Stimulated activated naive CD4-positive, alpha-beta T cell (primary cell): Measurements from ENCODE around the gene ZNF561.
"Not testable (repeated sequence)": the region's sequence is repeated elsewhere in the genome, so short reads cannot be mapped to it uniquely, and the experiment has no call there.

ENCODE experiments used
- DNase-seq, 6 experiments: peaks; one replicate each; lab custom pipeline; 2025; lab: John Stamatoyannopoulos, UW

Gene ZNF561

GRCh38 chr19:9621156-9622037 lies at the start of gene ZNF561:
TSS of gene ZNF561 (minus strand) at chr19:9621232. CDS start at chr19:9619456, 1,776 bp downstream.
- peak; percentile 81 to 94 (median 84) for DNase-seq

- no peak for DNase-seq
Measured at GRCh38 chr19:9668544-9668943, 47.5 kb upstream of the ZNF561 start.

- no peak for DNase-seq
Measured at GRCh38 chr19:9667898-9668297, 46.9 kb upstream of the ZNF561 start.

- no peak for DNase-seq
Measured at GRCh38 chr19:9658769-9659168, 37.7 kb upstream of the ZNF561 start.

- DNase-seq: not testable (repeated sequence)
Measured at GRCh38 chr19:9653066-9653555, 32.1 kb upstream of the ZNF561 start.

- DNase-seq: not testable (repeated sequence)
Measured at GRCh38 chr19:9651464-9651863, 30.4 kb upstream of the ZNF561 start.

- DNase-seq: no peak
Measured at GRCh38 chr19:9650345-9650744, 29.3 kb upstream of the ZNF561 start.

- no peak for DNase-seq
Measured at GRCh38 chr19:9645472-9645871, 24.4 kb upstream of the ZNF561 start.

- DNase-seq: no peak
Measured at GRCh38 chr19:9644472-9644871, 23.4 kb upstream of the ZNF561 start.

- no peak for DNase-seq
Measured at GRCh38 chr19:9641810-9642209, 20.8 kb upstream of the ZNF561 start.

- DNase-seq: no peak
Measured at GRCh38 chr19:9640956-9641355, 19.9 kb upstream of the ZNF561 start.

GRCh38 chr19:9636018-9636417 lies 15.0 kb upstream of the ZNF561 start:
- DNase-seq: no peak

- no peak for DNase-seq
Measured at GRCh38 chr19:9627856-9628255, 6.8 kb upstream of the ZNF561 start.

GRCh38 chr19:9622531-9622930 lies 1.5 kb upstream of the ZNF561 start:
- DNase-seq: no peak

GRCh38 chr19:9620842-9621155 lies 233 bp downstream of the ZNF561 start:
- no peak for DNase-seq

GRCh38 chr19:9615844-9616243 lies 5.2 kb downstream of the ZNF561 start:
- no peak for DNase-seq

GRCh38 chr19:9610484-9611113 lies 10.4 kb downstream of the ZNF561 start:
- no peak for DNase-seq

GRCh38 chr19:9608912-9609311 lies 12.1 kb downstream of the ZNF561 start:
- no peak for DNase-seq

GRCh38 chr19:9597027-9597426 lies 24.0 kb downstream of the ZNF561 start:
- DNase-seq: no peak

GRCh38 chr19:9586764-9587163 lies 34.3 kb downstream of the ZNF561 start:
- DNase-seq: peak; percentile 43 to 73 (median 64)

GRCh38 chr19:9584073-9584833 lies 36.8 kb downstream of the ZNF561 start, which contains the start of gene ZNF121:
TSS of gene ZNF121 (minus strand) at chr19:9584504. CDS start at chr19:9568097, 16,407 bp downstream.
- DNase-seq: peak; percentile 47 to 80 (median 66)

- DNase-seq: not testable (repeated sequence)
Measured at GRCh38 chr19:9582081-9582725, 38.8 kb downstream of the ZNF561 start.
